Smooth muscle cell of the brain vasculature (primary cell): Measurements from ENCODE around the gene CFAP100.

Experiments used
- DNase-seq: peaks from one replicate; pipeline ENCODE4 v3.0.0-alpha.2; 2012; ENCODE audit warnings: low read depth, low spot score

CFAP100 gene

GRCh38 chr3:126460381-126460780, 65.7 kb downstream of the CFAP100 start:
- DNase-seq, result no peak

- no peak for DNase-seq
These were observed 66.9 kb downstream of the CFAP100 start for GRCh38 chr3:126461450-126462070.

- DNase-seq, result no peak
These were observed 68.8 kb downstream of the CFAP100 start for GRCh38 chr3:126463521-126463920.

- DNase-seq, result no peak
These were observed 69.4 kb downstream of the CFAP100 start for GRCh38 chr3:126464093-126464492.

- DNase-seq, result no peak
These were observed 69.8 kb downstream of the CFAP100 start for GRCh38 chr3:126464494-126464893.

- no peak for DNase-seq
These were observed 70.3 kb downstream of the CFAP100 start for GRCh38 chr3:126464997-126465396.

GRCh38 chr3:126465928-126466544, 71.3 kb downstream of the CFAP100 start:
- no peak for DNase-seq

- no peak for DNase-seq
These were observed 72.3 kb downstream of the CFAP100 start for GRCh38 chr3:126466886-126467610.

GRCh38 chr3:126467611-126467955, 72.9 kb downstream of the CFAP100 start:
- no peak for DNase-seq

- no peak for DNase-seq
These were observed 73.6 kb downstream of the CFAP100 start for GRCh38 chr3:126468028-126468891.

- DNase-seq, result no peak
These were observed 74.8 kb downstream of the CFAP100 start for GRCh38 chr3:126469479-126469878.

GRCh38 chr3:126472277-126473006, 77.7 kb downstream of the CFAP100 start:
- DNase-seq, result no peak

- no peak for DNase-seq
These were observed 78.8 kb downstream of the CFAP100 start for GRCh38 chr3:126473292-126474168.

GRCh38 chr3:126474498-126475412, 80.0 kb downstream of the CFAP100 start:
- DNase-seq, result no peak

GRCh38 chr3:126475413-126476114, 80.9 kb downstream of the CFAP100 start, which contains the start of gene ZXDC:
ZXDC (minus strand) TSS chr3:126475891; CDS start chr3:126475865, 26 bp downstream.
- DNase-seq, result peak; percentile 82

- DNase-seq, result no peak
These were observed 81.7 kb downstream of the CFAP100 start for GRCh38 chr3:126476166-126477060.

GRCh38 chr3:126477061-126477380, 82.3 kb downstream of the CFAP100 start:
- no peak for DNase-seq
